GM23338 (cell line): Measurements from ENCODE around the gene FUT8. TPM values are rescaled to one million over a fixed set of nuclear protein-coding genes. Genes with fewer than 3 reads are reported as not detected.
A peak's percentile ranks its signal among the peaks of the same experiment; 100 is the strongest.

ENCODE experiments used
- ATAC-seq: fragments of 200-7000 bp; cut with Tn5 transposase; 3 replicates; pipeline ENCODE4 v1.9.1; 2020
- DNase-seq: peaks from one replicate; pipeline ENCODE4 v3.0.0-alpha.2; 2015; ENCODE audit warnings: low spot score
- H2AFZ ChIP-seq: fragments of 200-600 bp; sonication (generic); 2 replicates; pipeline ENCODE4 v1.8.0; 2016; ENCODE audit warnings: antibody characterized with exemption, mild to moderate bottlenecking, moderate library complexity
- H3F3A ChIP-seq: fragments of 200-600 bp; sonication (generic); replicated peaks from 2 replicates; pipeline ENCODE4 v1.8.0; 2017; ENCODE audit warnings: antibody characterized with exemption, mixed run types, low read depth
- H3K27ac ChIP-seq: fragments of 200-600 bp; sonication (generic); 2 replicates; pipeline ENCODE4 v1.6.1; 2016; ENCODE audit warnings: low read depth
- H3K27me3 ChIP-seq: fragments of 200-600 bp; sonication (generic); 2 replicates; pipeline ENCODE4 v1.8.0; 2016; ENCODE audit warnings: mild to moderate bottlenecking, mixed run types, moderate library complexity; ENCODE audit not compliant: insufficient read depth
- H3K36me3 ChIP-seq: fragments of 200-600 bp; sonication (generic); 2 replicates; pipeline ENCODE4 v1.8.0; 2016; ENCODE audit warnings: mild to moderate bottlenecking; ENCODE audit not compliant: insufficient read depth
- H3K4me1 ChIP-seq: fragments of 200-600 bp; sonication (generic); 2 replicates; pipeline ENCODE4 v1.8.0; 2016; ENCODE audit warnings: mild to moderate bottlenecking, moderate library complexity; ENCODE audit not compliant: insufficient read depth
- H3K4me2 ChIP-seq: fragments of 200-600 bp; sonication (generic); 2 replicates; pipeline ENCODE4 v1.7.1; 2017; ENCODE audit warnings: mixed run types
- H3K4me3 ChIP-seq: fragments of 200-600 bp; sonication (generic); 2 replicates; pipeline ENCODE4 v1.6.1; 2016; ENCODE audit warnings: mixed run types
- H3K79me2 ChIP-seq: fragments of 200-600 bp; sonication (generic); replicated peaks from 2 replicates; pipeline ENCODE4 v1.8.0; 2017; ENCODE audit warnings: mild to moderate bottlenecking; ENCODE audit not compliant: insufficient read depth
- H3K9me2 ChIP-seq: fragments of 200-600 bp; sonication (generic); 2 replicates; pipeline ENCODE4 v1.8.0; 2017; ENCODE audit not compliant: insufficient read depth
- H4K20me1 ChIP-seq: fragments of 200-600 bp; sonication (generic); replicated peaks from 2 replicates; pipeline ENCODE4 v1.8.0; 2017; ENCODE audit warnings: mild to moderate bottlenecking; ENCODE audit not compliant: insufficient read depth
- H3K27ac Mint-ChIP-seq: 2 replicates; pipeline ENCODE4 v1.8.0; 2020; ENCODE audit warnings: inconsistent platforms, mild to moderate bottlenecking, moderate library complexity, mixed read lengths
- H3K27me3 Mint-ChIP-seq: 3 replicates; pipeline ENCODE4 v1.8.0; 2022; ENCODE audit warnings: low read depth, mild to moderate bottlenecking, moderate library complexity, mixed read lengths, inconsistent platforms; ENCODE audit not compliant: insufficient read depth, poor library complexity
- H3K36me3 Mint-ChIP-seq: 3 replicates; pipeline ENCODE4 v1.8.0; 2021; ENCODE audit warnings: low read depth, mild to moderate bottlenecking, inconsistent platforms, moderate library complexity, mixed read lengths
- H3K4me1 Mint-ChIP-seq: 3 replicates; pipeline ENCODE4 v1.8.0; 2020; ENCODE audit warnings: mild to moderate bottlenecking, inconsistent platforms, mixed read lengths
- H3K4me3 Mint-ChIP-seq: 3 replicates; pipeline ENCODE4 v1.8.0; 2021; ENCODE audit warnings: moderate library complexity, mild to moderate bottlenecking, inconsistent platforms, mixed read lengths
- H3K9me3 Mint-ChIP-seq: 3 replicates; pipeline ENCODE4 v1.8.0; 2020; ENCODE audit warnings: moderate library complexity, mild to moderate bottlenecking, inconsistent platforms, mixed read lengths
- CREB1 ChIP-seq: fragments of 250-450 bp; sonication (Bioruptor Pico); IDR thresholded peaks from 2 replicates; pipeline ENCODE4 v1.5.0; 2020; ENCODE audit warnings: low read depth, mild to moderate bottlenecking, moderate library complexity
- CTCF ChIP-seq, 2 experiments: fragments of 200-600 bp in 1 of 2; sonication (generic) in 1 of 2; conservative IDR thresholded peaks; 2 replicates each; pipeline versions ENCODE4 v1.5.1 to v1.6.1; 2016 to 2017; ENCODE audit warnings: antibody characterized with exemption in 2 of 2, low read depth in 2 of 2, mild to moderate bottlenecking in 2 of 2, moderate library complexity in 1 of 2
- EZH2 ChIP-seq: fragments of 200-600 bp; sonication (generic); IDR thresholded peaks from one replicate; pipeline ENCODE4 v1.8.0; 2017; ENCODE audit warnings: antibody characterized with exemption, mild to moderate bottlenecking, low read depth; ENCODE audit not compliant: unreplicated experiment
- EZH2phosphoT487 ChIP-seq: fragments of 200-600 bp; sonication (generic); IDR thresholded peaks from one replicate; pipeline ENCODE4 v1.8.1; 2018; ENCODE audit warnings: antibody characterized with exemption; ENCODE audit not compliant: unreplicated experiment
- NANOG ChIP-seq: IDR thresholded peaks from 2 replicates; pipeline ENCODE4 v1.6.1; 2016; ENCODE audit warnings: antibody characterized with exemption, borderline replicate concordance
- POLR2AphosphoS5 ChIP-seq: IDR thresholded peaks from 2 replicates; pipeline ENCODE4 v1.6.1; 2016; ENCODE audit warnings: antibody characterized with exemption, low read depth
- STAT1 ChIP-seq: IDR thresholded peaks from one replicate; pipeline ENCODE4 v1.6.1; 2016; ENCODE audit warnings: antibody characterized with exemption; ENCODE audit not compliant: unreplicated experiment
- ZNF114 ChIP-seq: fragments of 250-450 bp; sonication (Bioruptor Pico); IDR thresholded peaks from 2 replicates; pipeline ENCODE4 v1.5.0; 2020; ENCODE audit warnings: mild to moderate bottlenecking, moderate library complexity
- polyA plus RNA-seq: library from polyadenylated mRNA; unstranded; fragments of >200 nt; fragmentation: Nextera tagmentation; extraction: Ambion mirVana; gene quantifications from 2 replicates; pipeline ENCODE4 v1.2.1, GENCODE V29; 2016
- total RNA-seq: library from RNA; depleted of rRNA; stranded (reverse); fragments of >200 nt; shearing (Covaris generic); gene quantifications from 2 replicates; pipeline ENCODE4 v1.2.3, GENCODE V29; 2014
- TF ChIP-seq, protein P1 (sequence below): IDR thresholded peaks from 2 replicates; pipeline ENCODE4 v1.6.1; 2016; ENCODE audit warnings: antibody characterized with exemption
- TF ChIP-seq, protein P2 (sequence below): IDR thresholded peaks from one replicate; pipeline ENCODE4 v1.6.1; 2018; ENCODE audit warnings: antibody characterized with exemption; ENCODE audit not compliant: unreplicated experiment

The FUT8 gene
- total and polyA plus RNA-seq, 2 experiments from 2014 or later, result 8.2 to 23.2 TPM

DNA sequence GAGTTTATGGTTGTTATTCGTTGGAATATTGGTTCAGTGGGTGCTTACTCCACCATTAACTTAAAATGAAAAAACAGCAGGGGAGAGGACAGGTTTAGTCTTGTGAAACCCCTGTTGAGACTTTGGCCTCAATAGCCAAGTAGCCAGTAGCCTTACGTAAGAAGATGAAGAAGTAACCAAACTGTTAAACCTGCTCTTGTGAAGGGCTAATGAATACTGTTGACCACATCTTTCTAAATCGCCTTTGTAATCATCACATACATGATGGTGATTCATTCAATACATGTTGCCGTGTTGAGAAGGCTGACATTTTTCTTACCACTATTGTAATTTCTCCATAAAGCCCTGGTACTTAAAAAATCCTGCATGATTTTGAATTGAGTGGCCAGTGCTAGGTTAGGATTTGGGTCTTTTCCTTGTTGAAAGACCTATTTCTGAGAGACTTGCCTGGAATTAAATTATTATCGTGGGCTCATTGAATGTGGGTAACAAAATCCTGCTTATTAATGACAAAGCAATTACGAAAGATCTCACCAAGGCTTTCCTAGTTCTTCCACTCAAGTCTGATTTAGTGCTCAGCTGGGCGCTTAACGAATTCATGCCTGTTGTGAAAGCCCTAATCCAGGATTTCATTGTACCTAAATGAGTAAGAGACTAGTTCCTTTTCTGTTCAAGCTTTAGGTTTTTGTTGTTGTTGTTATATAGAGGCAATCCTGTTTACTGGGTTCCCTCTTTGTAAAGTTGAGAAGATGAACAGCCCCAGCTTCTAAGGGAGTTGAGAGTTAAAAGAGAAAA, 333.1 kb downstream of the FUT8 start:
- Histone ChIP-seq H4K20me1 (no peaks in the 10 kb centered on the region), H3K79me2 (no peaks in the 10 kb centered on the region), H3K4me2 (no peak overlapping the region), H3K9me2 (no peaks in the 10 kb centered on the region; the same call in 1 of the 2 replicates), H3K4me1 (peaks cover 3% of the 10 kb centered on the region; the same call in 1 of the 2 replicates), H3K36me3 (no peaks in the 10 kb centered on the region), H3K4me3 (no peak overlapping the region), H3K27me3 (no peaks in the 10 kb centered on the region), H3K27ac (no peak overlapping the region), H2AFZ (no peak overlapping the region), H3F3A (no peaks in the 10 kb centered on the region)
- no peak; the same call in 2 of the 3 replicates for ATAC-seq
- peak; percentile 2 for DNase-seq
- no peak overlapping the region for H3K4me3 Mint-ChIP-seq
- H3K9me3 Mint-ChIP-seq, result 0 out of 3 replicates have a peak, but pooled peaks cover 5% of the 10 kb centered on the region
- peaks cover 17% of the 10 kb centered on the region; the same call in 2 of the 3 replicates for H3K4me1 Mint-ChIP-seq
- H3K27me3 Mint-ChIP-seq, result no peaks in the 10 kb centered on the region
- no peak overlapping the region for H3K27ac Mint-ChIP-seq
- TF ChIP-seq ZNF114 (CRISPR knock-in tag) (no peak), EZH2 (no peak), CTCF (conservative IDR thresholded peaks at IDR 0.05; ENCODE audit: low read depth in 2 of 2) (no peak), CREB1 (CRISPR knock-in tag) (no peak), POLR2AphosphoS5 (no peak), STAT1 (no peak), NANOG (no peak), EZH2phosphoT487 (no peak)
- TF ChIP-seq, protein P1, sequence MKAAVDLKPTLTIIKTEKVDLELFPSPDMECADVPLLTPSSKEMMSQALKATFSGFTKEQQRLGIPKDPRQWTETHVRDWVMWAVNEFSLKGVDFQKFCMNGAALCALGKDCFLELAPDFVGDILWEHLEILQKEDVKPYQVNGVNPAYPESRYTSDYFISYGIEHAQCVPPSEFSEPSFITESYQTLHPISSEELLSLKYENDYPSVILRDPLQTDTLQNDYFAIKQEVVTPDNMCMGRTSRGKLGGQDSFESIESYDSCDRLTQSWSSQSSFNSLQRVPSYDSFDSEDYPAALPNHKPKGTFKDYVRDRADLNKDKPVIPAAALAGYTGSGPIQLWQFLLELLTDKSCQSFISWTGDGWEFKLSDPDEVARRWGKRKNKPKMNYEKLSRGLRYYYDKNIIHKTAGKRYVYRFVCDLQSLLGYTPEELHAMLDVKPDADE, result no peak
- TF ChIP-seq, protein P2, sequence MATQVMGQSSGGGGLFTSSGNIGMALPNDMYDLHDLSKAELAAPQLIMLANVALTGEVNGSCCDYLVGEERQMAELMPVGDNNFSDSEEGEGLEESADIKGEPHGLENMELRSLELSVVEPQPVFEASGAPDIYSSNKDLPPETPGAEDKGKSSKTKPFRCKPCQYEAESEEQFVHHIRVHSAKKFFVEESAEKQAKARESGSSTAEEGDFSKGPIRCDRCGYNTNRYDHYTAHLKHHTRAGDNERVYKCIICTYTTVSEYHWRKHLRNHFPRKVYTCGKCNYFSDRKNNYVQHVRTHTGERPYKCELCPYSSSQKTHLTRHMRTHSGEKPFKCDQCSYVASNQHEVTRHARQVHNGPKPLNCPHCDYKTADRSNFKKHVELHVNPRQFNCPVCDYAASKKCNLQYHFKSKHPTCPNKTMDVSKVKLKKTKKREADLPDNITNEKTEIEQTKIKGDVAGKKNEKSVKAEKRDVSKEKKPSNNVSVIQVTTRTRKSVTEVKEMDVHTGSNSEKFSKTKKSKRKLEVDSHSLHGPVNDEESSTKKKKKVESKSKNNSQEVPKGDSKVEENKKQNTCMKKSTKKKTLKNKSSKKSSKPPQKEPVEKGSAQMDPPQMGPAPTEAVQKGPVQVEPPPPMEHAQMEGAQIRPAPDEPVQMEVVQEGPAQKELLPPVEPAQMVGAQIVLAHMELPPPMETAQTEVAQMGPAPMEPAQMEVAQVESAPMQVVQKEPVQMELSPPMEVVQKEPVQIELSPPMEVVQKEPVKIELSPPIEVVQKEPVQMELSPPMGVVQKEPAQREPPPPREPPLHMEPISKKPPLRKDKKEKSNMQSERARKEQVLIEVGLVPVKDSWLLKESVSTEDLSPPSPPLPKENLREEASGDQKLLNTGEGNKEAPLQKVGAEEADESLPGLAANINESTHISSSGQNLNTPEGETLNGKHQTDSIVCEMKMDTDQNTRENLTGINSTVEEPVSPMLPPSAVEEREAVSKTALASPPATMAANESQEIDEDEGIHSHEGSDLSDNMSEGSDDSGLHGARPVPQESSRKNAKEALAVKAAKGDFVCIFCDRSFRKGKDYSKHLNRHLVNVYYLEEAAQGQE, result no peak
- H3K36me3 Mint-ChIP-seq, result 0 out of 3 replicates have a peak, but pooled peaks cover 6% of the 10 kb centered on the region
